Retina (tissue), 1 donor: ENCODE measurements around the gene LINGO3.
A peak's percentile ranks its signal among the peaks of the same experiment; 100 is the strongest.

Experiments
- DNase-seq: peaks from one replicate; pipeline ENCODE4 v3.0.0-alpha.2; 2016

Gene LINGO3

DNA sequence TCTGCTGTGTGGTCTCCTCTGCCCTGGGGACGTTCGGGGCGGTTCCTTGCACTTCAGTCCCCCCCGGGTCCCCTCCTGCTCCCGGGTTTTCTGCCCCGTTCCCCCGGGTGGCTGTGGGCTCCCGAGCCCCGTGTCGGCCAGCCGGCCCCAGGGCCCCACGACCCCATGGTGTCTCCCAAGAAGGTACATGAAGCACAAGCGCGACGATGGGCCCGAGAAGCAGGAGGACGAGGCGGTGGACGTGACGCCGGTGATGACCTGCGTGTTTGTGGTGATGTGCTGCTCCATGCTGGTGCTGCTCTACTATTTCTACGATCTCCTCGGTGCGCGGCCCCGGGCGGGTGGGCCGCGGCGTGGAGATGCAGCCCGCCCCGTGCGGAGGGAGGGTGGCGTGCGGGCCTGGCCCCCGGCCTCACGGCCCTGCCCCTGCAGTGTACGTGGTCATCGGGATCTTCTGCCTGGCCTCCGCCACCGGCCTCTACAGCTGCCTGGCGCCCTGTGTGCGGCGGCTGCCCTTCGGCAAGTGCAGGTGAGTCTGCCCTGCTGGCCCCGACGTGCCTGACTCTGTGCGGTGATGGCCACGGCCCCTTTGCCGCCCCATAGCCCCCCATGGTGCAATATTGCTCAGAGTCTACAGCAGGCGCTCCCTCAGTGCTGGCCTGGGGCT lies 31.8 kb upstream of the LINGO3 start:
- no peak for DNase-seq

DNA sequence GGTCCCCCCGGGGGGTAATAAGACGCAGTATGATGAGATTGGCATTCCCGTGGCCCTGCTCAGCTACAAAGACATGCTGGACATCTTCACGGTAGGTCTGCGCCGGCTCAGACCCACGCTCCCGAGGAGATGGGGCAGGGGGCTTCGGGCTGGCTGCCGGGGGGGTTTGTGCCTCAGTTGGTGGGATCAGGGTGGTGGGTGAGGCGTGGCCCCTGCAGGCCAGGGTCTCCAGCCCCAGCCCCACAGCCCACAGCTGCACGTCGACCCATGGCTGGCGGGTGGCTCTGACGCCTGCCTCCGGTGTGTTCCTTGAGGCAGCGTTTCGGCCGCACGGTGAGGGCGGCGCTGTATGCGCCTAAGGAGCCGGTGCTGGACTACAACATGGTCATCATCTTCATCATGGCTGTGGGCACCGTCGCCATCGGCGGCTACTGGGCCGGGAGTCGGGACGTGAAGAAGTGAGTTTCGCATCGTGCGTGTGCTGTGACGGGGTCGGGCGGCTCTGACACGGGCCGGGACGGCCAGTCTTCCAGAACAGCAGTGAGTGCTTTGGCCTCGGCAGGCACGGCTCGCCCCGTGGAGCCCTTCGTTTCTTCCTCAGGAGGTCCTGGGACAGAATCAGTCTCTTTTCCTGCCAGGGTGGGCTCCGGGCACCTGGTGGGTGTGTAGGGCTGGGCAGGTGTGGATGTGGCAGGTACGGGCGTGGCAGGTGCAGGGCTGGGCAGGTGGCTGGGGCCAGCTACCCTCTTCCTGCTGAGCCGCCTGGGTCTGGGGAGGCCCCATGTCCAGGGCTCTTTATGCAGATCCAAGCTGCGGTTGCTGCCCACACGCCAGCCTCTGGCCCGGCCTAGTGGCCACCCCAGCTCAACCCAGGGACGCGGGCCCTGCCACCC lies 31.0 kb upstream of the LINGO3 start:
- no peak for DNase-seq

DNA sequence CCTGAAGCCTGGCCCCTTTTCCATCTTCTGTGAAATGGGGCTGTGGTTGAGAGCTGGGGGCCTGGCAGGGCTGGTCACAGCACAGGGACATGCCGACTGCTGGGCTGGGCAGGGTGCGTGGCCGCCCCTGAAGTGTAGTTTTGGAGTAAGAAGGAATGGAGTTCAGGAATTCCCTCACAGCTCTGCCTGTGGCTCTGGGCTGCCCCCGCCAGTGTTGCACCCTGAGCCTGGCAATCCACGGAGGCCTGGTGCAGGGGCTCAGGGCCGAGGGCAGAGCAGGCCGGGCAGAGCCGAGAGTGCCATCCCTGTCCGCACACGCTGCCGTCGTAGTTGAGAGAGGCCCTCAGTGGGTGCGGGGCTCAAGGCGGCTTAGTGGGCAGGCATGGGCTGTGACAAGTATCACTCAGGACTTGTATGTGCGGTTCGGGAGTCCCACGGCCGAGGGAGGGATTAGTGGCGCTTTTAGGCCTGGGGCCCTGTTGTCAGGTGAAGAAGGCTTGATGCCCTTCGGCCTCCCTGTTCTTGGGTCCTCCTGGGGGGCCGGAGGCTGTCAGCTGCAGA lies 30.2 kb upstream of the LINGO3 start:
- DNase-seq = no peak

- DNase-seq = peak; percentile 91
These were observed 29.4 kb upstream of the LINGO3 start for GRCh38 chr19:2337329-2337707.

- DNase-seq = no peak
These were observed 28.8 kb upstream of the LINGO3 start for GRCh38 chr19:2336528-2337328.

- DNase-seq = no peak
These were observed 27.9 kb upstream of the LINGO3 start for GRCh38 chr19:2335848-2336247.

DNA sequence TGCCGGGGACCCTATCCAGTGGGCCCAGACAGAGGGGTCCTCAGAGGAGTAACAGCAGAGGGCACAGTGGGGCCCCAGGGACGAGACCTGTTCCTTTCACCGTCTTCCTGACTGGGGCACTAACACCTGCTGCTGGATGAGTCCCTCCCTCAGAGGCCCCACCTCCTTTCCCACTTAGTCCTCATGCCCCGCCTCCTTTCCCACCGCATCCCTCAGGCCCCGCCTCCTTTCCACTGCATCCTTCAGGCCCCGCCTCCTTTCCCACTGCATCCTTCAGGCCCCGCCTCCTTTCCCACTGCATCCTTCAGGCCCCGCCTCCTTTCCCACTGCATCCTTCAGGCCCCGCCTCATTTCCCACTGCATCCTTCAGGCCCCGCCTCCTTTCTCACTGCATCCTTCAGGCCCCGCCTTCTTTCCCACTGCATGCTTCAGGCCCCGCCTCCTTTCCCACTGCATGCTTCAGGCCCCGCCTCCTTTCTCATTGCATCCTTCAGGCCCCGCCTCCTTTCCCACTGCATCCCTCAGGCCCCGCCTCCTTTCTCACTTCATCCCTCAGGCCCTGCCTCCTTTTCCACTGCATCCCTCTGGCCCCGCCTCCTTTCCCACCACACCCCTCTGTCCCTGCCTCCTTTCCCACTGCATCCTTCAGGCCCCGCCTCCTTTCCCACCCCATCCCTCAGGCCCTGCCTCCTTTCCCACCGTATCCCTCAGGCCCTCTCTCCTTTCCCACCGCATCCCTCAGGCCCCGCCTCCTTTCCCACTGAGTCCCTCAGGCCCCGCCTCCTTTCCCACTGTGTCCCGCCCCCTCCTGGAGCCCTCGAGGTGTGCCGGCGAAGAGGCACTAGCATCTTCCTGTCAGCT lies 27.3 kb upstream of the LINGO3 start:
- no peak for DNase-seq

GRCh38 chr19:2334426-2334825 lies 26.5 kb upstream of the LINGO3 start:
- DNase-seq = no peak

DNA sequence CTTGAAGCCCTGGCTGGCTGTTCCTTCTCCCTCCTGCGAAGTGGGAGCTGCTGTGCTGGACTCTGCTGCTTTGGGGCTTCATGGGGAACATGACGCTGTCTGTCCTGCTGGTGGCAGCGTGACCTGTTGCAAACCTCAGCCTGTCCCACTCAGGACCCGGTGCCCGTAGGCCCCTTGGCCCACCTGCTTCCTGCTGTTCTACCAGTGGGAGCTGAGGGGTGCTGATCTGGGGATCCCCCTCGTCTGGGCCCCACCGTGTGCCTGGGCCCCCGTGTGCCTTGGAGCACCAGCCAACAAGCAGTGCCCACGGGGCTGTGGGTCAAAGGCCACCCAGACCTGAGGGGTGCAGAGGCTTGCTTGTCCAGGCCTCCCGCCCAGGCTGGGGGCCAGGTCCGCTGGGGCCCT lies 25.9 kb upstream of the LINGO3 start:
- no peak for DNase-seq

- peak; percentile 52 for DNase-seq
These were observed 25.3 kb upstream of the LINGO3 start for GRCh38 chr19:2333027-2333806.

- DNase-seq = peak; percentile 60
These were observed 24.5 kb upstream of the LINGO3 start for GRCh38 chr19:2332341-2333026.

GRCh38 chr19:2331601-2332246 lies 23.8 kb upstream of the LINGO3 start:
- DNase-seq = no peak

GRCh38 chr19:2330632-2331284 lies 22.8 kb upstream of the LINGO3 start:
- no peak for DNase-seq

GRCh38 chr19:2330255-2330631 lies 22.3 kb upstream of the LINGO3 start:
- no peak for DNase-seq

DNA sequence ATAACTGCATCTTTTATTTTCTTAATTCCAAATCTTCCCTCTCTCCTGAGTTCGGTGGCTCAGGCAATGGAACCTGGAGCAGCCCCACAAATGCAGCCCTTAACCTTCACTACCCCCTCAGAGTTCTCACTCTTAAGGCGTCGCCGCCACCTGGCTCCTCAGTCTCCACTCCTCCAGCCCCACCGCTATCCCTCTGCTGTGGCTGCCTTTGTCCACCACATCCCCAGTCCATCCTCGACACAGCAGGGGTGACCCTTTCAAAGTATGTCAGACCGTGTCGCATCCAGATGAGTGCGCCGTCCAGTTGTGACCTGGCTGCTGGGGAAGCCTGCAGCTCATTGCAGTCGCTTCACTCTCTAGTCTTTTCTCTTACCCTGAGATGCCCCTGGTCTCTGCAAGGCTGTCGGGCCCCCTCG lies 21.6 kb upstream of the LINGO3 start:
- DNase-seq = peak; percentile 73

- DNase-seq = no peak
These were observed 21.2 kb upstream of the LINGO3 start for GRCh38 chr19:2329149-2329478.

DNA sequence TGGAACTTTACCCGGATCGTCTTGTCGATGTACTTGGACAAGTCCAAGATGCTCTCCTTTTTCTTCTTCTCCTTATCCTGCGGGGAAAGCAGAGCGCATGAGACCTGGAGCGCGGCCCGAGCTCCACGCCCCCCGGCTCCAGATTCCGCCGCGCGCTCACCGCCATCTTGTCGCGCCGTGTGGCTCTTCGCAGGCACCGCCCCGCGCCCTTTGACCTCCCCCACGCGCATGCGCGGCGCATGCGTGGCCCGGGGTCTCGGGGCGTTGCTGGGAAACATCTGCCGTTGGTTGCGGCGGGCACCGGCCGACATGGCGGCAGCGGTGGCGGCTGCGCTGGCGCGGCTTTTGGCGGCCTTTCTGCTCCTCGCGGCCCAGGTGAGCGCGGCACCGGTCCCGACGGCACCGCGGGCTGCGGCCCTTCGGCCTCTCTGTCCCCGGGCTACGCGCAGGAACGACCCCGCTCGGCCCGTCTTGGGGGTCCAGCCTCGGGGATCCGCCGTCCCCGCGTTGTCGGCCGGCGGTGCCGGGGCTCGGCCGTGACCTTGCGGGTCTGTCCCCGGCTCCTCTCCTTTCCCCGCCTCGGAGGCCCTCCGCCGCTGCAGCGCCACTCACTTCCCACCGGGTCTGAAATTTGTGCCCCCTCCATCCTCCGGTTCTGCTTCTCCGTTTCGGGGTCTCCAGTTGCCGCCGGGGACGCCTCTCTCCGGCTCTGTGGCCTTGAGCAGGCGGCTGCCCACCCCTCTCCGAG lies 20.6 kb upstream of the LINGO3 start, which contains the start of the genes LSM7 and SPPL2B:
Gene LSM7 (minus strand): TSS at position 186 of the 748 bp plus-strand sequence. CDS start 20 bp downstream, at position 166.
Gene SPPL2B (plus strand): TSS at position 284 of the 748 bp plus-strand sequence. CDS start 26 bp downstream, at position 310.
- peak; percentile 95 for DNase-seq

DNA sequence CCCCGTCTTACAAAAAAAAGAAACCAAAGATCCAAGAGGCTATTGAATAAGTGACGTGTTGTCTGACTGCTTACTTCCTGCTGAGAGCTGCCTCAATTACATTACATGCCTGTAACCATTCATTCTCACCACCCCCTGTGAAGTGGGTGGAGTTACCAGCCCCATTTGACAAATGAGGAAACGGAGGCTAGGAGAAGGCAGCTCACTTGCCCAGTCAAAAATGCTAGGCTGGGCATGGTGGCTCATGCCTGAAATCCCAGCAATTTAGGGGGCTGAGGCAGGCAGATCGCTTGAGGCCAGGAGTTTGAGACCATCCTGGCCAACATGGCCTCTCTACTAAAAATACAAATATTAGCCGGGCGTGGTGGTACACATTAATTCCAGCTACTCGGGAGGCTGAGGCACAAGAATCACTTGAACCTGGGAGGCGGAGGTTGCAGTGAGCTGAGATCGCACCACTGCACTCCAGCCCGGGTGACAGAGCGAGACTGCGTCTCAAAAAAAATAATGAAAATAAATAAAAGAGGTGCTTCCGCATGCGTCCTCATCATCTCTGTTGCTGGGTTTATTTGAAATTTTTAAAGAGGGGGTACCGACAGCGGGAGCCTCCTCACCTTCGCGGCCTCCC lies 19.9 kb upstream of the LINGO3 start:
- peak; percentile 45 for DNase-seq
